SW480 (cell line): ENCODE results near the gene TMPRSS3.

Source experiments
- DNase-seq: peaks from one replicate; pipeline ENCODE4 v3.0.0-alpha.2; 2016; ENCODE audit warnings: low spot score

Gene TMPRSS3

GRCh38 chr21:42332557-42333317 lies 63.1 kb downstream of the TMPRSS3 start:
- no peak for DNase-seq

GRCh38 chr21:42331660-42332059 lies 64.2 kb downstream of the TMPRSS3 start:
- no peak for DNase-seq

DNA sequence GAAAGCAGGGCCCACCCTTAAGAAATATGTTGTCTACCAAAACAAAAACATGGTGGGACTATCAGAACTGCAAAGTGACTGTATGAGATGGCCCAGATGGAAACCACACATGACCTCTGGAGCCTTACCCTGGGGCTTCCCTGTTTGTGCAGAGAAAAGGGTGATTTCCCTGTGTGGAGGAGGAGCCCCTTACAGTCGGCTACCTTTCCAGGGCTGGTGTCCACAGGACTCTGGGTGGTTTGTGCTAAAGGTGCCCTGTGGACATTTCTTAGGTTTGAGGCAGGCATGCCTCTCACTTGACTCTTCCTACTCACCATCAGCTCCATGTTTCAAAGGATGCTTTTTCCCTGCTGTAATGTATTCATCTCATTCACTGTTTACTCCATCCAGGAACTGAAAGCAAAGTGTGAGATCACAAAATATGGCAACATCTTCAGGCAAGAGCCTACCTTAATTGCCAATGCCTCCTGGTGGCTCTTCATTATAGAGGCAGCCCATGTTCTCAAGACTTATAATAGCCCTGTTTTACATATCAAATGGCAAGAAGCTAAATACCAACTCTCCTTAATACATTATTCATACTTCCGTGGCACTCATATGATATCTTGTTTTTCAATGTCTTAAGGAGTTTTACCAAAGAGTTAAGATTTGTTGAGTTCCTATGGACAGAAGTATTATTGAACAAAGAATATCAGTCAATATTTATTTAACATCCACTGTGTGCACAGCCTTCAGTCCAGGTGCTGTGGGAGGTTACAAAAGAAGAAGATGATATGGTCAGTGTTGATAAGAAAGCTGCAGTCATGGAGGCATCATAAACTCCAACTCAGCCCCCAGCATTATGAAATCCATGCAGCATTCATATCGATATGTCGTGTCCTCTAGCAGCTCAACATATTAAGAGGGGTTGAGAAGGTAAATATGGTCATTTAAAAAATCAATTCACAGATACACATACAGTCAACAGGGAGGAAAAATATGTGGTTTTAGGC lies 65.2 kb downstream of the TMPRSS3 start:
- no peak for DNase-seq

- DNase-seq, result no peak
Measured at GRCh38 chr21:42324896-42325295, 71.0 kb downstream of the TMPRSS3 start.
